ENCODE results near the gene ZNF787. TPM values are rescaled to one million over a fixed set of nuclear protein-coding genes. Genes with fewer than 3 reads are reported as not detected.

The ZNF787 gene
- total and polyA plus RNA-seq, 2 of the 8 experiments (the other 6 are each of a cell fraction or from before 2014, with no cell fraction given), result 19.7 to 56.0 TPM

- Histone ChIP-seq H3K4me1 (replicated peaks in 1 of 4; ENCODE audit: control insufficient read depth in 3 of 4, insufficient read depth in 4 of 4, low read length in 3 of 4) (peaks cover 6 to 47% (median 36%) of the 10 kb centered on the region in 4 experiments), H2BK15ac (ENCODE audit: low read length) (no peak overlapping the region), H3K23ac (ENCODE audit: insufficient read length) (no peak overlapping the region), H3K27ac (ENCODE audit: low read depth, low read length) (no peak overlapping the region), H3K56ac (replicated peaks; ENCODE audit: insufficient read length, low read depth, low read length) (no peak overlapping the region), H3K36me3 (ENCODE audit: control insufficient read depth in 2 of 4, insufficient read depth in 4 of 4, low read length in 3 of 4) (no peaks in the 10 kb centered on the region), H2BK5ac (ENCODE audit: low read depth, low read length) (no peak overlapping the region), H3K4ac (replicated peaks; ENCODE audit: insufficient read length, low read depth, low read length) (no peak overlapping the region), H2AFZ (ENCODE audit: low read length) (no peak overlapping the region), H3K79me1 (ENCODE audit: low read depth, low read length) (peaks cover 24% of the 10 kb centered on the region), H3K18ac (ENCODE audit: extremely low read depth, low read length) (no peak overlapping the region; the same call in 1 of the 2 replicates), H3K27me3 (replicated peaks in 1 of 4; ENCODE audit: control insufficient read depth in 3 of 4, extremely low read depth in 1 of 4, insufficient read depth in 3 of 4, low read length in 3 of 4) (no peaks in the 10 kb centered on the region; a peak in 1 of 7 replicates), H2BK12ac (ENCODE audit: low read depth, low read length) (no peak overlapping the region), H4K20me1 (replicated peaks in 1 of 2; ENCODE audit: control insufficient read depth in 1 of 2, insufficient read depth in 2 of 2, low read length in 2 of 2) (peaks cover 53 to 54% of the 10 kb centered on the region in 2 experiments), H3K4me2 (ENCODE audit: insufficient read depth in 1 of 2, low read depth in 2 of 2, low read length in 2 of 2) (peak overlapping the region in 1 of 2 experiments; percentile 13; a peak in 2 of 4 replicates), H2BK20ac (ENCODE audit: low read length) (no peak overlapping the region), H2AK5ac (ENCODE audit: low read depth, low read length) (no peak overlapping the region), H3K79me2 (ENCODE audit: control insufficient read depth in 1 of 2, insufficient read depth in 2 of 2, low read length in 2 of 2) (peaks cover 58 to 96% of the 10 kb centered on the region in 2 experiments), H4K8ac (ENCODE audit: extremely low read depth, insufficient read depth, low read length) (0 out of 2 replicates have a peak overlapping the region, but pooled peaks have one; percentile 31), H4K91ac (replicated peaks; ENCODE audit: insufficient read length, low read length) (no peak overlapping the region), H3K9ac (replicated peaks in 1 of 4; ENCODE audit: extremely low read depth in 1 of 4, low read depth in 3 of 4, low read length in 3 of 4) (no peak overlapping the region), H2BK120ac (replicated peaks; ENCODE audit: low read depth, low read length) (no peak overlapping the region), H3K9me3 (ENCODE audit: insufficient read depth in 2 of 2, low read depth in 1 of 2, low read length in 1 of 2) (no peaks in the 10 kb centered on the region), H4K5ac (ENCODE audit: insufficient read length, low read depth, low read length) (peak overlapping the region; percentile 55), H3K23me2 (ENCODE audit: low read depth, low read length) (no peaks in the 10 kb centered on the region), H3K4me3 (ENCODE audit: extremely low read depth in 1 of 4, insufficient read depth in 2 of 4, low read depth in 3 of 4, low read length in 4 of 4) (no peak overlapping the region), H3K14ac (ENCODE audit: insufficient read length) (no peak overlapping the region)
- POLR2A ChIA-PET (ENCODE audit: partially characterized antibody), result interaction anchor here (2.4 kb wide), 2 partner anchors 10 to 24 kb away, joined by 6 to 8 read pairs; no protein-coding TSS in a partner anchor
- FAIRE-seq (no peak), DNase-seq (ENCODE audit: low read depth in 1 of 2, low spot score in 2 of 2) (no peak)
- CTCF ChIA-PET (ENCODE audit: partially characterized antibody), result no interaction called here
- TF ChIP-seq BRCA1 (IDR thresholded peaks at IDR 0.05; ENCODE audit: low read depth, low read length) (no peak), SRF (IDR thresholded peaks at IDR 0.05; ENCODE audit: low read depth, low read length) (no peak)
- WGBS, 2 experiments (ENCODE audit: extremely low coverage in 1 of 2, insufficient coverage in 1 of 2, insufficient read length in 1 of 2, insufficient replicate concordance in 2 of 2, low coverage in 1 of 2, low lambda C conversion rate in 2 of 2, missing lambda C conversion rate in 1 of 2), result 92% methylated on average over 10 of the region's 10 CpGs; no CpG with 5 or more reads in 1 of the 2 experiments
Measured at GRCh38 chr19:56112313-56112709, 8.8 kb downstream of the ZNF787 start.

All from H1 (cell line).